Thymus (tissue), 11 donors: ENCODE measurements around the gene TMCO4. TPM values are rescaled to one million over a fixed set of nuclear protein-coding genes. Genes with fewer than 3 reads are reported as not detected.

ENCODE experiments used
- DNase-seq, 9 donors: peaks; one replicate each; pipeline ENCODE4 v3.0.0-alpha.2; 2013; ENCODE audit warnings: low spot score in 9 of 9, low read depth in 6 of 9, missing footprints in 1 of 9
- H3K27ac ChIP-seq, 2 donors: one replicate each; pipeline ENCODE4 v1.5.1; 2013; ENCODE audit warnings: control low read depth in 1 of 2, low read depth in 1 of 2, low read length in 1 of 2, mild to moderate bottlenecking in 1 of 2, moderate library complexity in 1 of 2
- H3K27me3 ChIP-seq, 2 donors: one replicate each; pipeline ENCODE4 v1.5.1; 2013; ENCODE audit warnings: low read length in 1 of 2; ENCODE audit not compliant: control insufficient read depth in 2 of 2, insufficient read depth in 1 of 2
- H3K36me3 ChIP-seq, 2 donors: one replicate each; pipeline ENCODE4 v1.5.1; 2013; ENCODE audit warnings: low read length in 1 of 2, mild to moderate bottlenecking in 1 of 2, moderate library complexity in 1 of 2; ENCODE audit not compliant: control insufficient read depth in 2 of 2, insufficient read depth in 2 of 2
- H3K4me1 ChIP-seq, 2 donors: one replicate each; pipeline ENCODE4 v1.5.1; 2013; ENCODE audit warnings: low read length in 2 of 2; ENCODE audit not compliant: control insufficient read depth in 2 of 2, insufficient read depth in 2 of 2
- H3K4me3 ChIP-seq, 2 donors: one replicate each; pipeline ENCODE4 v1.5.1; 2013; ENCODE audit warnings: low read length in 2 of 2, control low read depth in 1 of 2, mild to moderate bottlenecking in 1 of 2
- H3K9me3 ChIP-seq, 2 donors: one replicate each; pipeline ENCODE4 v1.5.1; 2013; ENCODE audit warnings: low read length in 1 of 2, mild to moderate bottlenecking in 1 of 2; ENCODE audit not compliant: control insufficient read depth in 2 of 2, insufficient read depth in 1 of 2
- WGBS: extraction: QIAGEN DNeasy Blood & Tissue Kit; methylation state at CpG from one replicate; pipeline ENCODE4 v1.1.7; 2013; 5-methylcytosine and 5-hydroxymethylcytosine counted together
- polyA plus RNA-seq: library from polyadenylated mRNA; stranded (reverse); fragments of 200-250 nt; gene quantifications from one replicate; pipeline ENCODE4 v1.2.3, GENCODE V29; 2013
- total RNA-seq: library from RNA; stranded (reverse); fragments of 120-200 nt; gene quantifications from one replicate; pipeline ENCODE4 v1.2.4, GENCODE V29; 2013
- donor health status: healthy.

The TMCO4 gene
- total and polyA plus RNA-seq, 2 donors = 6.0 to 11.5 TPM

GRCh38 chr1:19656780-19657466 is 142.8 kb downstream of the TMCO4 start:
- Histone ChIP-seq H3K9me3 (peaks cover 0 to 1% of the 10 kb centered on the region in 2 donors), H3K36me3 (no peaks in the 10 kb centered on the region), H3K27ac (no peak overlapping the region), H3K4me1 (peaks cover 0 to 3% of the 10 kb centered on the region in 2 donors), H3K27me3 (peaks cover 0 to 14% of the 10 kb centered on the region in 2 donors), H3K4me3 (no peak overlapping the region)
- WGBS = 95% methylated on average over 15 of the region's 15 CpGs
- no peak for DNase-seq

GRCh38 chr1:19656134-19656779 is 143.5 kb downstream of the TMCO4 start:
- WGBS = 94% methylated on average over 9 of the region's 9 CpGs
- Histone ChIP-seq H3K4me3 (no peak overlapping the region), H3K27me3 (peaks cover 0 to 10% of the 10 kb centered on the region in 2 donors), H3K27ac (no peak overlapping the region), H3K4me1 (peaks cover 0 to 3% of the 10 kb centered on the region in 2 donors), H3K9me3 (peaks cover 0 to 1% of the 10 kb centered on the region in 2 donors), H3K36me3 (no peaks in the 10 kb centered on the region)
- no peak for DNase-seq

GRCh38 chr1:19655718-19656080 is 144.0 kb downstream of the TMCO4 start:
- H3K27ac ChIP-seq = no peak overlapping the region
- WGBS = 95% methylated on average over 8 of the region's 8 CpGs
- no peaks in the 10 kb centered on the region for H3K36me3 ChIP-seq
- peaks cover 0 to 8% of the 10 kb centered on the region in 2 donors for H3K27me3 ChIP-seq
- H3K4me1 ChIP-seq = peaks cover 0 to 3% of the 10 kb centered on the region in 2 donors
- no peak overlapping the region for H3K4me3 ChIP-seq
- DNase-seq = no peak
- H3K9me3 ChIP-seq = peaks cover 0 to 1% of the 10 kb centered on the region in 2 donors

GRCh38 chr1:19654886-19655717 is 144.6 kb downstream of the TMCO4 start:
- Histone ChIP-seq H3K36me3 (no peaks in the 10 kb centered on the region), H3K9me3 (peaks cover 0 to 1% of the 10 kb centered on the region in 2 donors), H3K4me3 (no peak overlapping the region), H3K27me3 (peaks cover 0 to 5% of the 10 kb centered on the region in 2 donors), H3K27ac (no peak overlapping the region), H3K4me1 (peaks cover 0 to 3% of the 10 kb centered on the region in 2 donors)
- WGBS = 93% methylated on average over 15 of the region's 15 CpGs
- DNase-seq = no peak

GRCh38 chr1:19654386-19654785 is 145.3 kb downstream of the TMCO4 start:
- H3K4me1 ChIP-seq = no peaks in the 10 kb centered on the region
- 95% methylated on average over 5 of the region's 5 CpGs for WGBS

GRCh38 chr1:19651141-19651737 is 148.5 kb downstream of the TMCO4 start:
- Histone ChIP-seq H3K36me3 (no peaks in the 10 kb centered on the region), H3K4me1 (no peaks in the 10 kb centered on the region), H3K4me3 (no peak overlapping the region), H3K27me3 (peaks cover 6 to 28% of the 10 kb centered on the region in 2 donors), H3K27ac (no peak overlapping the region), H3K9me3 (peaks cover 0 to 1% of the 10 kb centered on the region in 2 donors)
- peak in 2 of 9 donors; percentile 47 to 49 for DNase-seq
- 46% methylated on average over 11 of the region's 11 CpGs for WGBS

More at GRCh38 chr1:19654386-19654785, 145.3 kb downstream of the TMCO4 start:
- Histone ChIP-seq H3K9me3 (peaks cover 0 to 1% of the 10 kb centered on the region in 2 donors), H3K27ac (no peak overlapping the region), H3K36me3 (no peaks in the 10 kb centered on the region), H3K27me3 (peaks cover 0 to 3% of the 10 kb centered on the region in 2 donors), H3K4me3 (no peak overlapping the region)
- no peak for DNase-seq

- DNase-seq = no peak
- Histone ChIP-seq H3K27ac (peak overlapping the region in 1 of 2 donors; percentile 49), H3K4me1 (no peaks in the 10 kb centered on the region), H3K4me3 (no peak overlapping the region), H3K27me3 (peaks cover 11 to 35% of the 10 kb centered on the region in 2 donors), H3K36me3 (no peaks in the 10 kb centered on the region), H3K9me3 (peaks cover 0 to 1% of the 10 kb centered on the region in 2 donors)
- 73% methylated on average over 12 of the region's 12 CpGs for WGBS
Measured at GRCh38 chr1:19650416-19651140, 149.1 kb downstream of the TMCO4 start.

GRCh38 chr1:19648689-19649088 is 151.0 kb downstream of the TMCO4 start:
- Histone ChIP-seq H3K4me1 (peaks cover 5 to 9% of the 10 kb centered on the region in 2 donors), H3K9me3 (peaks cover 0 to 1% of the 10 kb centered on the region in 2 donors), H3K36me3 (no peaks in the 10 kb centered on the region), H3K4me3 (no peak overlapping the region), H3K27me3 (peaks cover 29 to 48% of the 10 kb centered on the region in 2 donors), H3K27ac (peak overlapping the region in 1 of 2 donors; percentile 8)
- no peak for DNase-seq
- WGBS = 77% methylated on average over 11 of the region's 11 CpGs
